Hepatic stellate cell (primary cell): ENCODE measurements around the gene NOTCH2.

Source experiments
- DNase-seq: peaks from one replicate; pipeline ENCODE4 v3.0.0; 2011; ENCODE audit warnings: low spot score

NOTCH2 gene

DNA sequence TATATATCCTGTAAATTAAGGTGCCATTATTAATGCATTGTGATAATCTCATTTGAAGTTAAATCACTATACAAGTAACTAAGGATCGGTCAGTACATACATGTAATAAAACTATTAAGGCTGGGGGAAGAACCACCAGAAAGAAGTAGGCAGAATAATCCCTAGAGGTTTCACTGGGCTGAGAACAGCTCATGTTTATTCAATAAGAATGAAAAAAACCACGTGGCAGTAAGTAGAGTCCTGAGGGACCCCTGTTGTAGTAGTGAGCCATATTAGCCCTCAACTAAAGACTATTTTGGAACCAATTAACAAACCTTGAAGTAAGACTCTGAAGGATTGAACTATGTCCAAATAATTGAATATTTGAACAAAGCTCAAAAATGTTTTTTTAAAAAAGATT lies 126.2 kb downstream of the NOTCH2 start:
- DNase-seq = no peak

DNA sequence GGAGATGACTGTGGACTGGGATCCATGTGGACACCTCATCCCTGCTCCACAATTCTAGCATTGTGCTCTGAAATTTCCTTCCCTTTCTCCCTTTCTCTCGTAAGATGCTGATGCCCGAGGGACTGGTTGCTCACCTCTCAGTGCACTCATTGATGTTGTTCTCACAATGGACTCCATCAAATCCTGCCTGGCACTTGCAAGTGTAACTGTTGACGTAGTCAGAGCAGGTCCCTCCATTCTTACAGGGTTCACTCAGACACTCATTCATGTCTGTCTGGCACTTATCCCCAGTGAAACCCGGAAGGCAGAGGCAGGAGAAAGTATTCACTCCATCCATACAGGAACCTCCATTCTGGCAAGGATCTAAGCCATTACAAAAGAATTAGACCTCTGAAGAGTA lies 128.1 kb downstream of the NOTCH2 start:
- DNase-seq = no peak

- no peak for DNase-seq
Measured at GRCh38 chr1:119940697-119941096, 128.8 kb downstream of the NOTCH2 start.

GRCh38 chr1:119937198-119937597 lies 132.3 kb downstream of the NOTCH2 start:
- DNase-seq = no peak

DNA sequence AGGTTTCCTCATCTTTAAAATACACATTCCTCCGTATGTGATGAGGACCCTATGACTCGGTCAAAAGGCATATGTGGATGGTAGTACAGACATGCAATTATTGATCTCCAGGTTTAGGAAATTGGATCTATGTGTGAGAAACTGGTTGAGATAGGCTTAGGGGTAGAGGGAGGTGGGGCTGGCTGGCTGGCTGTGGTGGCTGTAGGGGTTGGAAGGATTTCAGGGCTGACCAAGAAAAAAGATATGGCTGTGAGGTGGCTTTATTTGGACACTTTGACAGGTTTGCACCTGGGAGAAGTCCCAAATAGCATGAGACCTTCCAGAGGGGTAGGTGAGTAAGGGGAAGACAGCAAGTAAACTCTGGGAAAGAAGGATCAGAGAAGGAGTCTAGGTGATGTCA lies 133.5 kb downstream of the NOTCH2 start:
- DNase-seq = no peak

DNA sequence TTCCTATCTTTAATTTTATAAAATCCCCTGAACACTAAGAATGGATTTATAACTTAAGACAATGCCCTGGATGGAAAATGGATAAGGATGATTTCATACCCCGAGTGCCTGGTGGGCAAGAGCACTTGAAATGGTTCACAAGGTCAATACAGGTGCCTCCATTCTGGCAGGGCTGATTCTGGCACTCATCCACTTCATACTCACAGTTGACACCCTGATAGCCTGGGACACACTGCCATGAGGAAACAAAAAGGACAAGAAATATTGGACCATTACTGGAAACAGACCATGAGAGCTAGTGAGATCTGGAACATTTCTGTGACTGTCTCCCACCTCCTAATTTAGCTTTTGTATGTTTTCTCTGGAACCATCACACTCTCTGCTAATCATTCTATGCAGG lies 134.1 kb downstream of the NOTCH2 start:
- no peak for DNase-seq

DNA sequence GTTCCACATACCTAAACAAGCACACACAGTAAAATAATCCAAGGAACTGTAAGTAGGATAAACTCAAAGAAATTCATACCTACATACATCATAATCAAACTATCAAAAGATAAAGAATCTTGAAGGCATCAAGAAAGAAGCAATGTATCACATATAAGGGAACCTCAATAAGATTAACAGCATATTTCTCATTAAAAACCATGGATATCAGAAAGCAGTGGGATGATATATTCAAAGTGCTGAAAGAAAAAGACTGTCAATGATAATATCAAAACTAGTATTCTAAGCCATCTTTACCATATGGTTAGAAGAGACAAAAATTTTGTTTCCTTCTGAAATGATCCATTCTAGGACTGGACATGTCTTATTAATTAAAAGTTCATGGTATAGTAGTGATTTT lies 136.1 kb downstream of the NOTCH2 start:
- no peak for DNase-seq

- DNase-seq = no peak
Measured at GRCh38 chr1:119929643-119930315, 139.7 kb downstream of the NOTCH2 start.

- DNase-seq = no peak
Measured at GRCh38 chr1:119926553-119926952, 142.9 kb downstream of the NOTCH2 start.

GRCh38 chr1:119924948-119925898 lies 144.2 kb downstream of the NOTCH2 start:
- no peak for DNase-seq

GRCh38 chr1:119920104-119920968 lies 149.1 kb downstream of the NOTCH2 start:
- no peak for DNase-seq

DNA sequence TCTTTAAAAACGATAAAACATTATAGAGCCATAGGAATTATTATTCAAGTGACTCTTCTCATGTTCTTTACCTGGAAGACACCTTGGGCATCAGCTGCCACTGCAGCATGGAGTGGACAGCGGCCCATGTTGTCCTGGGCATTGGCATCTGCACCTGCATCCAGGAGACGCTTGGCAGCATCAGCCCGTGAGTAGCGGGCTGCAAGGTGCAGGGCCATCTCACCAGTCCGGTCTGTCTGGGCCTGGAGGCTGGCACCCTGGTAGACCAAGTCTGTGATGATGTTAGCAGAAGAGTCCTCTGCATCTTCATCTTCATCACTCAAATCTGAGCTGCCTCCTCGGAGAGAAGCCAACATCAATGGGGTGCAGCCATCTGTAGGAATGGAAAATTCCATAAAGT lies 150.2 kb downstream of the NOTCH2 start:
- no peak for DNase-seq

GRCh38 chr1:119918301-119918700 lies 151.2 kb downstream of the NOTCH2 start:
- DNase-seq = no peak

GRCh38 chr1:119917304-119918055 lies 152.0 kb downstream of the NOTCH2 start:
- no peak for DNase-seq

DNA sequence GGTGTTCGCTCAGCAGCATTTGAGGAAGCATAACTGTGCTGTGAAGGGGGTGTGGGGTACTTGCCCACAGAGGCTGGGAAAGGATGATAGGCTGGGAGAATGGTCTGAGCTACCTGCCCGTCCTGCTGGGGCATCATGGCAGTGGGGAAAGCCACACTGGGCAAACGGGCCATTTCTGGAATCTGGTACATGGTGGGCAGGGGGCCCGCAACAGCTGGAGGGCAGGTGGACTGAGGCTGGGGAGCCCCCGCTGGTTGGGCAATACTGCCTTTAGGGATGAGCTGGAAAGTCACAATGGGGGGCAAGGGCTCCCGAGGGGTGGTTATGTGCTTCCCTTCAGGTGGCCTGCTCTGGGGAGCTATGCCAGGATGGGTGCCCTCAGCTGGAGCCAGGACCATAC lies 153.9 kb downstream of the NOTCH2 start:
- DNase-seq = no peak

- no peak for DNase-seq
Measured at GRCh38 chr1:119914071-119914470, 155.4 kb downstream of the NOTCH2 start.

GRCh38 chr1:119912963-119913362 lies 156.5 kb downstream of the NOTCH2 start:
- no peak for DNase-seq

DNA sequence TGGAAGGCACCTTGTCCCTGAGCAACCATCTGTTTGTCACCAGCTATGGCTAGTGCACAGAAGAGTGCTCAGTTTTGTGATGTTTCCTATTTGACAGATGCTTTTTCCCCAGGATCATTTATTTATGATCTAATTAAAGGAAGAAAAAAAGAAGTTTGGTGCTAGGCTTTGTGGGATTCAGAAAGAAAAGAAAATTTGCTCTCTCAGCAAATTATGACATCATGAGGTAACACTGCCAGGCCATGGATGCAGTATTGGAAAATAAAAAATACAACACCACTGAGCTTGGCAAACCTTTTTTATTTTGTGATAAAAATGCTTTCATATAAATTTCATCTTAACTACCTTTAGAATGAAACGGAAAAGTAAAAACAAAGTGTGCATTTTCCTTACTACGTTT lies 157.7 kb downstream of the NOTCH2 start:
- no peak for DNase-seq

DNA sequence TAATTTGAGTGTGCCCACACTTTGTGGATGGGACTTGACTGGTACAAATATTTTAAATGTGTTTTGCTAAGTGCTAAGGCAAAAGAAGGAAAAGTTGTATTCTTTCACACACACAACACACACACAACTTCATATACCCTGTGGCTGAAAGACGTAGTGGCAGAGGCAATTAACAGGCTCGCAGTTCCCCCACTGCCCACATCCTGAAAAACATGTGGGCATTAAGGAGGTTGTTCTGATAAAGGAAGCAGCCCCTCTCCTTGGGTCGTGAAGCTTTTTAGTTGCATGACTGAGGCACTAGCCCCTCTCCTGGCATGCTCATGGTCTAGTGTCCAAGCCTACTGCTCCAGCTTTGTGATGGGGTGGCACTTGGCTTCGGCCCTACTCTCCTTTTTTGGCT lies 158.8 kb downstream of the NOTCH2 start:
- no peak for DNase-seq

GRCh38 chr1:119909890-119910596 lies 159.4 kb downstream of the NOTCH2 start:
- DNase-seq = no peak

- DNase-seq = no peak
Measured at GRCh38 chr1:119908661-119909060, 160.8 kb downstream of the NOTCH2 start.
